Stomach (tissue), 9 donors: Measurements from ENCODE around the gene ACACB. TPM values are rescaled to one million over a fixed set of nuclear protein-coding genes. Genes with fewer than 3 reads are reported as not detected.

Experiments used
- DNase-seq, 2 donors: peaks; one replicate each; pipeline versions ENCODE4 v3.0.0 to v3.0.0-alpha.2; 2013 to 2019
- H3K27ac ChIP-seq, 5 donors: fragments of 200-600 bp in 4 of 5; sonication (generic) in 4 of 5; one replicate each; pipeline ENCODE4 v1.5.1; 2013 to 2019; ENCODE audit warnings: mild to moderate bottlenecking in 1 of 5, moderate library complexity in 1 of 5
- H3K27me3 ChIP-seq, 3 donors: fragments of 200-600 bp; sonication (generic); one replicate each; pipeline ENCODE4 v1.5.1; 2017 to 2019; ENCODE audit warnings: mixed run types in 1 of 3
- H3K36me3 ChIP-seq, 4 donors: fragments of 200-600 bp; sonication (generic); 1 replicate in 3 of 4; 2 replicates in 1 of 4; pipeline ENCODE4 v1.5.1; 2016 to 2019
- H3K4me1 ChIP-seq, 4 donors: fragments of 200-600 bp; sonication (generic); one replicate each; pipeline ENCODE4 v1.5.1; 2016 to 2019
- H3K4me3 ChIP-seq, 4 donors: fragments of 200-600 bp; sonication (generic) in 3 of 4; one replicate each; pipeline ENCODE4 v1.5.1; 2016 to 2019; ENCODE audit warnings: mild to moderate bottlenecking in 1 of 4
- H3K9me3 ChIP-seq, 4 donors: fragments of 200-600 bp; sonication (generic); one replicate each; pipeline ENCODE4 v1.5.1; 2016 to 2019
- EP300 ChIP-seq: sonication (generic); formaldehyde crosslinking; IDR thresholded peaks from one replicate; pipeline ENCODE4 v1.6.1; 2017; ENCODE audit warnings: antibody characterized with exemption
- POLR2A ChIP-seq, 4 donors: fragments of 450-650 bp; IDR thresholded peaks; one replicate each; pipeline ENCODE4 v1.6.1; 2016; ENCODE audit warnings: antibody characterized with exemption in 4 of 4, control low read depth in 2 of 4, mild to moderate bottlenecking in 1 of 4, moderate library complexity in 1 of 4
- POLR2AphosphoS5 ChIP-seq, 3 donors: sonication (generic); formaldehyde crosslinking; IDR thresholded peaks; one replicate each; pipeline ENCODE4 v1.6.1; 2016; ENCODE audit warnings: antibody characterized with exemption in 3 of 3
- WGBS, 5 donors: extraction: QIAGEN DNeasy Blood & Tissue Kit in 3 of 5; methylation state at CpG; one replicate each; pipeline versions ENCODE4 v1.1.5 to v1.1.7; 2013 to 2018; 5-methylcytosine and 5-hydroxymethylcytosine counted together
- intact Hi-C: fragments of 100-400 bp; cut with DNase I; formaldehyde crosslinking; loops from one replicate; pipeline ENCODE4 v1.15.1; 2023; ENCODE audit warnings: low total_unique reads
- polyA plus RNA-seq, 3 donors: library from polyadenylated mRNA; stranded (reverse); fragments of 200-250 nt; gene quantifications; one replicate each; pipeline ENCODE4 v1.2.3, GENCODE V29; 2013
- total RNA-seq, 5 donors: library from RNA; depleted of rRNA; stranded (reverse); fragments of >200 nt; gene quantifications; one replicate each; pipeline versions ENCODE4 v1.1.0 to v1.2.3, GENCODE V29; 2014 to 2016
- TF ChIP-seq, protein P1 (sequence below), 7 experiments: fragments of 450-650 bp in 4 of 7; fragments of 200-600 bp in 3 of 7; sonication (generic) in 3 of 7; IDR thresholded peaks; one replicate each; pipeline ENCODE4 v1.5.1; 2016 to 2019; ENCODE audit warnings: antibody characterized with exemption in 7 of 7, control low read depth in 2 of 7, mild to moderate bottlenecking in 1 of 7
- donor health status: healthy with polysubstance abuse.
- donor health status: Bipolar disorder and iron deficiency.
- donor health status: healthy.

Gene ACACB
- total and polyA plus RNA-seq, 8 donors = 6.1 to 2,520 (median 50.2) TPM

GRCh38 chr12:109200825-109201495, 84.6 kb downstream of the ACACB start:
- H3K36me3 ChIP-seq = peaks cover 64 to 100% (median 98%) of the 10 kb centered on the region in 4 donors
- intact Hi-C loops = no loop called here
- TF ChIP-seq POLR2AphosphoS5 (IDR thresholded peaks at IDR 0.05) (no peak), EP300 (no peak), POLR2A (IDR thresholded peaks at IDR 0.05) (no peak)
- TF ChIP-seq, protein P1, sequence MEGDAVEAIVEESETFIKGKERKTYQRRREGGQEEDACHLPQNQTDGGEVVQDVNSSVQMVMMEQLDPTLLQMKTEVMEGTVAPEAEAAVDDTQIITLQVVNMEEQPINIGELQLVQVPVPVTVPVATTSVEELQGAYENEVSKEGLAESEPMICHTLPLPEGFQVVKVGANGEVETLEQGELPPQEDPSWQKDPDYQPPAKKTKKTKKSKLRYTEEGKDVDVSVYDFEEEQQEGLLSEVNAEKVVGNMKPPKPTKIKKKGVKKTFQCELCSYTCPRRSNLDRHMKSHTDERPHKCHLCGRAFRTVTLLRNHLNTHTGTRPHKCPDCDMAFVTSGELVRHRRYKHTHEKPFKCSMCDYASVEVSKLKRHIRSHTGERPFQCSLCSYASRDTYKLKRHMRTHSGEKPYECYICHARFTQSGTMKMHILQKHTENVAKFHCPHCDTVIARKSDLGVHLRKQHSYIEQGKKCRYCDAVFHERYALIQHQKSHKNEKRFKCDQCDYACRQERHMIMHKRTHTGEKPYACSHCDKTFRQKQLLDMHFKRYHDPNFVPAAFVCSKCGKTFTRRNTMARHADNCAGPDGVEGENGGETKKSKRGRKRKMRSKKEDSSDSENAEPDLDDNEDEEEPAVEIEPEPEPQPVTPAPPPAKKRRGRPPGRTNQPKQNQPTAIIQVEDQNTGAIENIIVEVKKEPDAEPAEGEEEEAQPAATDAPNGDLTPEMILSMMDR (IDR thresholded peaks at IDR 0.05) = no peak
- H3K9me3 ChIP-seq = no peaks in the 10 kb centered on the region
- H3K4me1 ChIP-seq = no peaks in the 10 kb centered on the region
- no peak for DNase-seq
- 92 to 96% (median 95%) methylated on average over 14 of the region's 14 CpGs for WGBS, 5 donors
- no peak overlapping the region for H3K4me3 ChIP-seq
- H3K27ac ChIP-seq = no peak overlapping the region
- no peaks in the 10 kb centered on the region for H3K27me3 ChIP-seq

DNA sequence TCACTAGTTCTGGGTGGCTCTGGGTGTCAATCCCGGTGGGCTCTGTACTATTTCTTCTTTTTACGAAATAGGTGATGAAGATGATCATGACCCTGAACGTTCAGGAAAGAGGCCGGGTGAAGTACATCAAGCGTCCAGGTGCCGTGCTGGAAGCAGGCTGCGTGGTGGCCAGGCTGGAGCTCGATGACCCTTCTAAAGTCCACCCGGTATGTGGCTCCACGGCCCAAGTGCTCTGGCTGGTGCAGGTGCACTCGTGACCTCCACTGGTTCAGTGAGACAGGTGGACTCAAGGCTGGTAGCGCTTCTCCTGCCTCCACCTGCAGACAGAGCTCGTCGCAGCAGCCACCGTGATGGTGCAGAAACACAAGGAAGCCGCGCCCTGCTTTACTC, 85.1 kb downstream of the ACACB start:
- H3K36me3 ChIP-seq = peaks cover 62 to 100% (median 98%) of the 10 kb centered on the region in 4 donors

GRCh38 chr12:109202770-109203169, 86.4 kb downstream of the ACACB start:
- H3K27me3 ChIP-seq = no peaks in the 10 kb centered on the region
- H3K4me1 ChIP-seq = no peaks in the 10 kb centered on the region
- H3K9me3 ChIP-seq = no peaks in the 10 kb centered on the region
- DNase-seq = no peak
- H3K27ac ChIP-seq = no peak overlapping the region
- intact Hi-C loops = no loop called here
- peaks cover 61 to 100% (median 98%) of the 10 kb centered on the region in 4 donors for H3K36me3 ChIP-seq
- TF ChIP-seq EP300 = no peak
- no peak for TF ChIP-seq POLR2A (IDR thresholded peaks at IDR 0.05)
- TF ChIP-seq, protein P1 (IDR thresholded peaks at IDR 0.05) = no peak
- no peak for TF ChIP-seq POLR2AphosphoS5 (IDR thresholded peaks at IDR 0.05)
- H3K4me3 ChIP-seq = no peak overlapping the region
- WGBS, 5 donors = 87 to 98% (median 97%) methylated on average over 3 of the region's 3 CpGs

More for the DNA sequence above, 85.1 kb downstream of the ACACB start:
- DNase-seq = no peak
- intact Hi-C loops = no loop called here
- Histone ChIP-seq H3K4me3 (no peak overlapping the region), H3K4me1 (no peaks in the 10 kb centered on the region), H3K9me3 (no peaks in the 10 kb centered on the region), H3K27me3 (no peaks in the 10 kb centered on the region), H3K27ac (no peak overlapping the region)
- 85 to 92% (median 91%) methylated on average over 15 to 17 of the region's 17 CpGs for WGBS, 5 donors
- TF ChIP-seq, protein P1 (IDR thresholded peaks at IDR 0.05) = no peak
- TF ChIP-seq EP300 = no peak

DNA sequence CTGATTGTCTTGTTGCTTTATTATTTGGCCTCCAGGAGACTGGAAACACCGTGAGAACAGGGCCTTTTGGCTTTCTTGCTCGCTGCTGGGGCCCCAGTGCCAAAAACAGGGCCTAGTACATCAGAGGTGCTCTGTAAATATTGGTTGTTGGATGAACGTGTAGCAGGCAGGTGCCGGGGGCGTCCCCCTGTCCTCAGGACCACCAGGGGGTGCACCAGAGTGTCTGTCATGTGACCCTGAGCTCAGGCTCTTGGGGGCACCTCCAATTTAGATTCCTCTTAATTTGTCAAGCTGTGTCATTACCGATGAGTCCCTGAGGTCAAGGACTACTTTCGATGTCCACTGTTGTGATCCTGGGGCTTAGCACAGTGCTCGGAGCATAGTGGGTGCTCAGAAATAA, 87.1 kb downstream of the ACACB start:
- Histone ChIP-seq H3K4me1 (no peaks in the 10 kb centered on the region), H3K27ac (no peak overlapping the region), H3K9me3 (no peaks in the 10 kb centered on the region), H3K27me3 (no peaks in the 10 kb centered on the region), H3K4me3 (no peak overlapping the region), H3K36me3 (peaks cover 68 to 100% (median 99%) of the 10 kb centered on the region in 4 donors)
- 86 to 94% (median 88%) methylated on average over 5 to 8 of the region's 8 CpGs for WGBS, 5 donors
- DNase-seq = no peak
- TF ChIP-seq EP300 (no peak), POLR2AphosphoS5 (IDR thresholded peaks at IDR 0.05) (no peak), POLR2A (IDR thresholded peaks at IDR 0.05) (no peak)
- TF ChIP-seq, protein P1 (IDR thresholded peaks at IDR 0.05) = no peak
- intact Hi-C loops = no loop called here
